HG03565 (cell line): Measurements from ENCODE around the gene PLCL1.

Source experiments
- ATAC-seq: cut with Tn5 transposase; IDR thresholded peaks from one replicate; pipeline ENCODE4 v1.9.1; 2021; ENCODE audit warnings: mild to moderate bottlenecking, moderate library complexity; ENCODE audit not compliant: unreplicated experiment

PLCL1 gene

DNA sequence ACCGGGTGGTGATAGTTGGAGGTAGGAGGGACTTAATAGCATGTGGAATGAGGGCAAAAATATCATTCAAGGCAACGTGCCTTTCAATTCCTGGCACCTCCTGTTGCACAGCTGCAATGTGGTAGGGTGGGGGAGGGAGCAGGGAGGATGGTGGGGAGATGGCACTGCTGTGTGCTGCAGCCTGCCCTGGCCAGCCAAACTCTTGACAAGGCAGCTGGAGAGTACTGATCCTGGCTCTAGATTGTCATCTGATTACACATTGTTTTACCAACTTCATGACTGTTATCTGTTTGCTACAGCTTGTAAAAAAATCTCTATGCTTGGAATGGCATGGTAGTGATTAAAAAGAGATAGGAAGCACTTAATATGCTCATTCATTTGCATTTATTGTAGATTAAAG is 47.7 kb downstream of the PLCL1 start:
- ATAC-seq, result no peak

DNA sequence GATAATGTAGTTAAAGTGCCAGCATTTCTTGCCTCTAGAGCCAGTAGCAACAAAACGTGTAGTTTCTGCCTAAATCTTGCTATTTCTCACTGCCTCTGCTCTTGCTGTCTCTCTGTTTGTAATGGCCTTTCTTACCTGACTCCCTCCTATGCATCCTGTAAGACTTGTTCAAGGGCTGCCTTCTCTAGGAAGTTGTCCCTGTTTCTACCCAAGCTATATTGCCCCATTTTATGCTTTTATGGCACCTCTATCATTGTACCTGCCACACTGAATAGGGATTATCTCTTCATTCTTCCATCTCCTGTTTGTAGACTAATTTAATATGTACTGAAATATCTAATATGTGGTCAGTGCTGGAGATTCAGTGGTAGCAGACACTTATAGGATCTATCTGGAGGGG is 49.2 kb downstream of the PLCL1 start:
- no peak for ATAC-seq

DNA sequence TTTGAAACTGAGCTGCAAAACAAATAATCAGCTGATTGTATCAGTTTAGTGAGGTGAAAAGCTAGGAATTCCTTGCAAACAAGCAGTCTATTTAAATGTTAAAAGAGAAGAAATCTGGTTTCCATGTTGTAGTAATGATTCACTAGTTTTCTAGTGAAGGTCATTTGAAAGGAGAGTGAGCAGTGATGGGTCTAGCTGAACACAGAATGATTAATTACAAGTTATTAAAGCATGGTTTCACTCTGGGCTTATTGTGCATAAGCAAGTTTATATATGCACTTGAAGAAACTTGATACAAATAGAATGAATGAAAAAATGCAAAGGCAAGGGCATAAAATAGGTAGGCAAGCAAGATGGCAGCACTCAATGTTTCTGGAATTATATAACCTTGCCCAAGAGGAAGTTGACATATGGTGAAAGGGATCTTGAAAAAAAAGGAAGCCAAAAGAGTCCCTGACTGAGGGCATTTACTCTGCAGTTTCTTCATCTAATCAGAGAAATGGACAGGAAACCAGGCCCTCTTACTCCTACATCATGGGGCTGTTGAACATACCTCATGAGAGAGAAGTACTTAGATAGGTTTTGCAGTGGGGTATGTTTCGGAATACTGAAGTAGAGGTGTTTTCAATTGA is 53.2 kb downstream of the PLCL1 start:
- no peak for ATAC-seq

DNA sequence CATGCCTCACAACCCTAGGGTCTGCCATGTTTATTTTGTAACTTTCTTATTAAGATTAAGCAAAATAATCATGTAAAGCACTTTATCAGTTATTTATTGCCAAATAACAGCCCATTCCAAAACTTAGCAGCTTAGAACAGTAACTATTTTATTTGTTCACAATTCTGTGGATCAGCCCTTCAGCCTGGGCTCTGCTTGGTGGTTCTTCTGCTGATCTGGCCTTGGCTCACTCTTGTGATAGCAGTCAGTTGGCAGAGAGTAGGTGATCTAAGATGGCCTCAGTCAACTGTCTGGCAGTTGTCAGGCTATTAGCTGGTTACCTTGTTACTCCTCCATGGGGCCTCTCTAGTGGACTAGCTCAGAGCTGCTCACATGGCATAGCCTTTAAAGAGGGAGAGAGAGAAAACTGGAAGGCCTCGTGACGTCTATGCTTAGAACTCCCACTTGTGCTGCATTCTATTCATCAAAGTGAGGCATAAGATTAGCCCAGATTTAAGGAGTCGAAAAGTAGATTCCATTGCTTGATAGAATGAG is 54.3 kb downstream of the PLCL1 start:
- no peak for ATAC-seq

DNA sequence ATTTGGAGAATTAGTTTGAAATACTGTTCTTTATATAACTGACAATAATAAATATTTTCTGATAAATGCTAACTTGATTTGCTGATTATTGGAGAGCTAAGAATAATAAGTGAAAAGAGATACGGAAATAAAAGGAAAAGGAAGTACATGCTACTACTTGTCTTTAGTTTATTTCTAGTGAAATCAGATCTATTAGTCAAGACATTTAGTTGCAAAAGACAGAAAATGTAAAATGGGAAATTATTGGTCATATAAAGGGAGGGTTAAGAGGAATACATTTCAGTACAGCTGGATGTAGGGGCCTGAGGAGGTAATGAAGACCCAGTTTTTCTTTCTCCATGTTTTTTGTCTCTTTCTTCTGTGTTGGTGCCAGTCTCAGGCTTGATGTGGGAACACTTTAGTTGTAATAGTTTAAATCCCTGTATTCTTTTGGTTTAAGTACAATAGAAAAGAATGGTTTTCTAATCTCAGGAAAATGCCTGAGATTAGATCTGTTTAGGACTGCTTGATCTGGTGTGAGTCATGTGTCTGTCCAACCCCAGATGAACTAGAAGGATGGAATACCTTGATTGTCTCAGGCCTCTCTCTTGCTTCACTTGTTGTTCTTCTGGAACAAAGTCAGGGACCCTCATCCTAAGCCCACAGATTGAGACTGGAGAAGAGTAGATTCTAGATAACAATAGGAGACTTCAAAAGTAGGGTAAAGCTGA is 58.0 kb downstream of the PLCL1 start:
- no peak for ATAC-seq

GRCh38 chr2:197863744-197864143 is 59.4 kb downstream of the PLCL1 start:
- ATAC-seq, result no peak

DNA sequence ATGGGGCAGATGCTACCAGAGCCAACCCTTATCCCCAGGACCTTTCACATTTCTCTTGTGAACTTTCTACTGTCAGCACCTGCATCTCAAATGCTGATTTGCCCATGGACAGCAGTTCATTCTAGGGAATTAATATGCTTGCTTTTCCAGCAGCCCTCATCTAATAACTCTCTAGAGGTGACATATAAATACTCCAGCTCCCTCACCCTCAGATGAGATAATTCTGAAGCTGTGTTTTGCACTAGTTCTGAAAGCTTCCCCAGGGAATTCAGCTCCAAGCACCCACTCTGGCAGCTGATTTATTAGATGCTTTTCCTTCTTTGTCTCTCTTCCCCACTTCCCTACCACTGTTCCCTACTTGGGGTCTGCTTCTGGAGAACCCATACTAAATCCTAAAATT is 62.1 kb downstream of the PLCL1 start:
- no peak for ATAC-seq

- ATAC-seq, result no peak
Observed at GRCh38 chr2:197867033-197867432, 62.6 kb downstream of the PLCL1 start.

DNA sequence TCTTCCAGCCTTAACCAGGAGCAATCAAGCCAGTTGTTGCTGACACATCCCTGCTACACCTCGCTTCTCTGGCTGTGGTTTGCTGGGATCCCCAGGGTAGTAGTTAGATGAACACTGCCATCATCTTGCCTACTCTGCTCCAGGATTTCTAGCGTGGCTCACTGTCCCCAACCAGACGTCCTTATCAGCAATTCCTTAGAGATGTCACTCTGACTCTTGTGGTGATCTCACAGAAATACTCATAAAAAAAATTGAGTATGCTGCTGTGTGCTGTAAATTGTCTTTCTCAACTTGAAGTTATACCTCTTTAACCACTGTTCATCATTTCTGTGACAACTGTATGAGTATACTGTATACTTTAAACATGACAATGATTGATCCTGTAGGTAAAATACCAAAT is 63.2 kb downstream of the PLCL1 start:
- ATAC-seq, result no peak

GRCh38 chr2:197868206-197868605 is 63.8 kb downstream of the PLCL1 start:
- ATAC-seq, result no peak

DNA sequence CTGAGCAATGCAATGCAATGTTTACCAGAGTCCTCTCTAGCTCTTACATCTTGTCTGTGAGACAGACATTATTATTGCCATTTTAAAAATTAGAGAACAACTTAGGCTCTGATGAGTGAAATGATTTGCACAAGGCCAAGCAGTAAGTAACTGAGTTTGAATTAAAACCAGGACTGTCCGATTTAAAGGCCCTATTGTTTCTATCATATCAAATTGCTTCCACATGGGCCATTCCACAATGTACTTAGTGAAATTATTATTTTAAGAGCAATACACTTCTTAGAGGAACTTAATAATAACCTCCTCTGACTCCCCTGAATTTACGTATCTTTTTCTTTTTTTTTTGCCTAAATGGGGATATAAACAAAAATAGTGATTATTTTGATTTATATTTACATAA is 64.6 kb downstream of the PLCL1 start:
- no peak for ATAC-seq

DNA sequence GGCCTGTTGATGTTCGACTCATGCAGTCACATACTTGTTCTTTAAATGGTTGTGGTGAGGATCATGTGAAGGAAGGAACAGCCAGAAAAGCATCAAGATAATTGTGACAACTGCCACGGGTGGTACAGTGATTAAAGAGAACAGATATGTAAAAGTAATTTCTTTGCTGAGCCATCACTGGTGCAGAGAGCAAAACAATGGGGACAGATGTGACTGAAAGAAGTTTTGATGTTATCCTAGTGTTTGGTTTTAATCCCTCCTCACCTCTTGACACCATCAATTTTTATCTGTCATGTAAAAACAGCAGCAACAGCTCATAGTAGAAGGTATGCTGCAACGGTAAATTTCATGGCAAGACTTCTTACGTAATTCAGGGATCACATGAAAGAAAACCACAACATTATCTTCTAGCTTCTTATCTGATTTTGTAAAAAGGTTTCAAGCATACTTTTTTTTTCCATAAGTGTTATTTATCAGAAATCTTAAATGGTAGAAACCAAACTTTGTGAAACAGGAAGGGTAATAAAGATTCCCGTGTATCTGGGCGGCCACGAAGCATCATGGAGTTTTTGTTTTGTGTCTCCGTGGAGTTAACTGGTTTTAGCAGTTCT is 65.2 kb downstream of the PLCL1 start:
- no peak for ATAC-seq

DNA sequence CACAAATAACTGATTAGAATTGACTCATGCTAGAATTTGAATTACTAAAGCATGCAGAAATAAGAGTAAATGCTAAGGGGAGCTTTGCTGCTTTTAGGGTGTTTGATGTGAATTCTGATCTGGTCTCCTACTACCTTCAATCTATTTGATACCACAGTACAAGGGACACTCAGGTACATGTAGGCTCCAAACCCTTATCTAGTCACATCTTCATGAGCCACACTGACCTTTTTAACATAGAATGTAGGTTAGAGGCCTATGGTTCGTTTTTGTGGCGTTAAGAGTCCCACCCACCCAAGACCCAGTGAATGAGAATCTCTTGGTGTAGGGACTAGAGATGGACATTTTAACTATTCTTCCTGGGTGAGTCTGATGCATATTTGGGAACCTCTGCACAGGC is 65.7 kb downstream of the PLCL1 start:
- no peak for ATAC-seq

DNA sequence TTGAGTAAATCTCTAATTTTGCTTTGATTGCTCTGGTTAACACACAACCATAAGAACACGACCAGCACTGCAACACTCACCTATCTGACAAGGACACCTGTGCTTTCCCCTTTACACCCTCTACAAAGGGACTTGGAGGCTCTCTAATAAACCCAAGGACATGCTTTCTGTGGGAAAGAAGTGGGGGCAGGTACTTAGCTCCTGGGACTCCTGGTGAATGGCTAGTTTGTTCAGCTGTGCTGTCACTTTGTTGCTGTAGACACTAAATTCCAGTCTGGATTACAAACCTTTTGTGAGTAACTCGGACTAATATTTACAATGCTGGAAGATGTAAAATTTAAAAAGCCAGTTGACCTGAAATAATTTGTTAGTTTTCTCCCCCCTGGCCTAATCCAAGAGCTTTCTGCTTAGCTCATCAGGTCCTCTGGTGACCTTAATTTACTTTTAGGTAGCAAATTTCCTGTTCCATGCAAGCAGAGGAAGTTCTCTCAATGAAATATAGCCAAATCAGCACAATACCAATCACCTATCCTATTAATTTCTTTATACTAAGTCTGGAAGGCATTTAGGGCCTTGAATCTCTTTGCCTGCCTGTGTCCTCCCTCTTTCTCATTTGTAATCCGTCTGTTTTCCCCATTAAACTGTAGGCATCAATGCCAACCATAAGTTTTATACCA is 67.5 kb downstream of the PLCL1 start:
- ATAC-seq, result no peak

- ATAC-seq, result no peak
Observed at GRCh38 chr2:197873293-197873701, 68.9 kb downstream of the PLCL1 start.

DNA sequence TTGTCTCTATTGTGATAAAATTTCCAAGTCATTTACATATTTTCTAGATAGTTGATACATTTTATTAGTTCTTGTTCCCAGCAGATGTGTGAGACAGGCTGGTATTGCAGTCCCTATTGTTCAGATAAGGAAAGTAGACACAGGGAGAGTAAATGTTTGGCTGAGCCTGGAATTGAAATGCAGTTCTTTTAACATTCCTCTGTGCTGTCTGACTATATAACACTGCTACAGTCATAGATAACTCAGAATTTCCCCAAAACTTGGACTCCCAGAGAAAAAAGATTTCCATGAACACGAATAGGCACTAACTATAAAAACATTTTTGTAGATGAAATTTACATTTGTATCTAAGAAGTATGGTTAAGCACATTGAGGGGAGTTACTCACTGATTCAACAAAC is 71.4 kb downstream of the PLCL1 start:
- no peak for ATAC-seq

GRCh38 chr2:197876524-197876923 is 72.1 kb downstream of the PLCL1 start:
- no peak for ATAC-seq

GRCh38 chr2:197877038-197877437 is 72.6 kb downstream of the PLCL1 start:
- ATAC-seq, result no peak

DNA sequence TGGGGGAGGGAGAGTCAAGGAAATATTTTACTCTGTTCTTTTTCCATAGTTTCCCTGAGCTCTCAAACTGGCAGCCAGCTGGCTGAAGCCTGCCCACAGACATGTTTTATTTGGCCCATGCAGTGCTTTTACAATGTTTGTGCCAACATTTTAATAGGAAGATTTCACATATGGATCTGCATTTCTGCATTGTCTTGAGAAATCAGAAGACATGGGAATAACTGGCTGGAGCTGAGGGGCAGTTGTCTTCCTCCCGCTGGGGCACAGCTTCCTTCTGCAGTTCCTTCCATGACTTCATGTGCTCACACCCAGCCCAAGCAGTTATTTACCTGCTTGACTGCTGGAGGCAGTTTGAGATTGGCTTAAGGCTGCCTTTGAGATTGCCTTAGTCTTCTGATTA is 74.4 kb downstream of the PLCL1 start:
- no peak for ATAC-seq

- ATAC-seq, result no peak
Observed at GRCh38 chr2:197879812-197880408, 75.5 kb downstream of the PLCL1 start.

- no peak for ATAC-seq
Observed at GRCh38 chr2:197883354-197884032, 79.1 kb downstream of the PLCL1 start.
